SIG-M5 (cell line): ENCODE measurements around the gene MYH9.

Experiments used
- DNase-seq: peaks from one replicate; lab custom pipeline; 2025; lab: John Stamatoyannopoulos, UW

The MYH9 gene

GRCh38 chr22:36311386-36312085 is 76.2 kb downstream of the MYH9 start:
- DNase-seq: no peak

GRCh38 chr22:36308880-36309279 is 78.9 kb downstream of the MYH9 start:
- DNase-seq: no peak

- DNase-seq: no peak
These were observed 81.5 kb downstream of the MYH9 start for GRCh38 chr22:36306227-36306626.

- DNase-seq: no peak
These were observed 82.0 kb downstream of the MYH9 start for GRCh38 chr22:36305813-36306212.

GRCh38 chr22:36304429-36304828 is 83.3 kb downstream of the MYH9 start:
- no peak for DNase-seq

GRCh38 chr22:36303874-36304273 is 83.9 kb downstream of the MYH9 start:
- DNase-seq: no peak

GRCh38 chr22:36303115-36303467 is 84.7 kb downstream of the MYH9 start:
- no peak for DNase-seq

GRCh38 chr22:36302439-36303114 is 85.2 kb downstream of the MYH9 start:
- DNase-seq: no peak

GRCh38 chr22:36301851-36302250 is 85.9 kb downstream of the MYH9 start:
- no peak for DNase-seq

GRCh38 chr22:36301384-36301828 is 86.4 kb downstream of the MYH9 start:
- no peak for DNase-seq

- DNase-seq: no peak
These were observed 87.2 kb downstream of the MYH9 start for GRCh38 chr22:36300396-36301212.

- no peak for DNase-seq
These were observed 87.9 kb downstream of the MYH9 start for GRCh38 chr22:36299911-36300310.

- DNase-seq: no peak
These were observed 88.5 kb downstream of the MYH9 start for GRCh38 chr22:36299295-36299694.

- no peak for DNase-seq
These were observed 89.2 kb downstream of the MYH9 start for GRCh38 chr22:36298601-36299000.

GRCh38 chr22:36298118-36298517 is 89.6 kb downstream of the MYH9 start:
- no peak for DNase-seq

- DNase-seq: no peak
These were observed 90.2 kb downstream of the MYH9 start for GRCh38 chr22:36297568-36297967.

- DNase-seq: no peak
These were observed 91.1 kb downstream of the MYH9 start for GRCh38 chr22:36296690-36297089.

GRCh38 chr22:36295247-36295646 is 92.5 kb downstream of the MYH9 start:
- DNase-seq: no peak

- no peak for DNase-seq
These were observed 93.0 kb downstream of the MYH9 start for GRCh38 chr22:36294801-36295200.

GRCh38 chr22:36294293-36294620 is 93.5 kb downstream of the MYH9 start:
- DNase-seq: no peak

- DNase-seq: no peak
These were observed 94.0 kb downstream of the MYH9 start for GRCh38 chr22:36293606-36294292.

GRCh38 chr22:36292823-36293530 is 94.8 kb downstream of the MYH9 start:
- no peak for DNase-seq
